ENCODE data around the gene AGBL4.

Gene AGBL4

GRCh38 chr1:49824261-49824660 is 199.5 kb downstream of the AGBL4 start:
- TF ChIP-seq GATA2 (IDR thresholded peaks at IDR 0.05; ENCODE audit: low read depth, low read length) = no peak
- TF ChIP-seq GATA3 (IDR thresholded peaks at IDR 0.05; ENCODE audit: low read depth, low read length) = no peak

- TF ChIP-seq GATA3 (IDR thresholded peaks at IDR 0.05; ENCODE audit: low read depth, low read length) (peak; percentile 71; the same call in 1 of the 2 replicates), GATA2 (IDR thresholded peaks at IDR 0.05; ENCODE audit: low read depth, low read length) (no peak)
Observed at GRCh38 chr1:49817681-49818080, 206.1 kb downstream of the AGBL4 start.

- TF ChIP-seq GATA3 (IDR thresholded peaks at IDR 0.05; ENCODE audit: low read depth, low read length) (no peak), GATA2 (IDR thresholded peaks at IDR 0.05; ENCODE audit: low read depth, low read length) (no peak)
Observed at GRCh38 chr1:49765034-49765433, 258.7 kb downstream of the AGBL4 start.

DNA sequence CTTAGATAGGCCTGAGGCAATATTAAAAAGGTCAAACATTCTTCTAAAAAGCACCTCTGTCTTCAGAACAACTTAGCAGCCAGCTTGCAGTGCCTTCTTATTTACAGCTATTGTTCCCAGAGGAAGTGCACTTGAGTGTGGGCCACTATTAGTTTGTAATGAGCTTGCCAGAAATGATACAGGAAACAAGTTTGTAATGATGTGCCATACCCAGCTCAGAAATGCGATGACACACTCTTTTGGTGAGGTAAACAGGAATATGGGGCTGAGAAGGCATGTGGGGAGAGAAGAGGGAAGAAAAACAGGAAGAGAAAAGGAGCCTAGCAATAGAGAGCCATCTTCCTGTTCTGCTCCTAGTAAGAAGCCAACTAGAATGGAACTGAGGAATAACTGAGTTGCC is 295.4 kb downstream of the AGBL4 start:
- no peak for TF ChIP-seq GATA3 (IDR thresholded peaks at IDR 0.05; ENCODE audit: low read depth, low read length)
- TF ChIP-seq GATA2 (IDR thresholded peaks at IDR 0.05; ENCODE audit: low read depth, low read length) = no peak

DNA sequence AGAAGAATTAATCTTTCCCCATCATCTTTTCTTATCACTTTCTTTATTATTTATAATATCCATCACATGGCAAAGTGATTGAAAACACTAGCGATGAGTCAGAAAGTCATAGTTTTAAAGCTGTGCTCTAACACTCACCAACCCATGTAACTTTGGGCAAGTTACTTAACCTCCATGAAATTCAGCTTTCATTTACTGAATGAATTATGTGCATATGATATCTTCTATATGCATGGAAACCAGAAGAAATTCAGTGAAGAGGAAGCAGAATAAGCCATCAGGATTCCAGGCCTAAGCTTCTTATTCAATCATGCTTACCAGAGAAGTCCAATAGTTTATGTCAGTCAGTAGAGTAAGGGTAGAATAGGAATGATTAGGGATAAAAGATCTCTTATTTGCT is 300.1 kb downstream of the AGBL4 start:
- no peak for TF ChIP-seq GATA3 (IDR thresholded peaks at IDR 0.05; ENCODE audit: low read depth, low read length)

DNA sequence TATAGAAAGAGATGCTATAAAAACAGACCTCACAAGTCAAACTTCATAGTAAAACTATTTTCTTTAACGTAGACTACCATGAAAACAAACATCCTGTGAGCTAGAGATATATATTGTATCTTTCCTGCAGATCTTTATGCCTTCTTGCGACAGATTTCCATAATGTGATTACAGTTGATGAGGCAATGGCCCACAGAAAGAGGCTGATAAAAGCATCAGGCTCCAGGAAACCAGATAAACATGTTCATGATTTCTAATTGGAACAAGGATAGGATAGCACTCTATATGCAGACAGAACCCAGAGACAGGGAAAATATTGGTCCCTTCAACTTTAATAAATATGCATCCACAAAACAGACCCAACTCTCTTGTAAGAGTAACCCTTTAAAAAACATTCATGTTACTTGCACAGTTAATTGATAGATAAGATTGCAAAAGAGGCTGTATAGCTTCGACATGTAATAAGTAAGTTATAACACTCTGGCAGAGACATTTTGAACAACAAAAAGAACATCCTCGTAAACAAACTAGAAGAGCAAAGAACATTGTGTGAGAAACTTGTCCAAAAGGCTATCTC is 329.4 kb downstream of the AGBL4 start:
- TF ChIP-seq GATA2 (IDR thresholded peaks at IDR 0.05; ENCODE audit: low read depth, low read length) (peak; percentile 98), GATA3 (IDR thresholded peaks at IDR 0.05; ENCODE audit: low read depth, low read length) (peak; percentile 100)

GRCh38 chr1:49686107-49686506 is 337.6 kb downstream of the AGBL4 start:
- TF ChIP-seq GATA2 (IDR thresholded peaks at IDR 0.05; ENCODE audit: low read depth, low read length) (0 out of 2 replicates have a peak, but pooled peaks have one; percentile 27), GATA3 (IDR thresholded peaks at IDR 0.05; ENCODE audit: low read depth, low read length) (no peak)

- TF ChIP-seq GATA2 (IDR thresholded peaks at IDR 0.05; ENCODE audit: low read depth, low read length) (no peak), GATA3 (IDR thresholded peaks at IDR 0.05; ENCODE audit: low read depth, low read length) (no peak)
Observed at GRCh38 chr1:49677706-49678105, 346.0 kb downstream of the AGBL4 start.

DNA sequence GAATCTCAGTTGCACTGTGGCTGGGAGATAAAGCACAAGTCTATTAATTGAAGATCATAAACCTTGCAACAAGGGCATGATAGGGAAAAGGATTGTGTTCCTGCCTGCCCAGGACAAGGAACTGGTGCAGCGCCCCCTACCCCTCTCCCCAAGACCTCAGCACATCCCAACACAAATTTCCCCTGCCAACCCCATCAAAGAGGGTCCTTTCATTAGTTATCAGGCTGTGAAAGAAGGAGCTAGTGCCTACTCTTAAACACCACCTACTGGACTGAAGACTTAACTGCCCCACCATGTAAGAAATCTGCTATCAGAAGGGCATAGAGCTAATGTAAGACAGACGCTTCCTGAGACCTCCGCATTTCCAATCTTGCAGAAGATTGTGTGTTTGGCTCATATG is 372.6 kb downstream of the AGBL4 start:
- TF ChIP-seq GATA2 (IDR thresholded peaks at IDR 0.05; ENCODE audit: low read depth, low read length) = no peak
- TF ChIP-seq GATA3 (IDR thresholded peaks at IDR 0.05; ENCODE audit: low read depth, low read length) = no peak

- TF ChIP-seq GATA2 (IDR thresholded peaks at IDR 0.05; ENCODE audit: low read depth, low read length) = no peak
- no peak for TF ChIP-seq GATA3 (IDR thresholded peaks at IDR 0.05; ENCODE audit: low read depth, low read length)
Observed at GRCh38 chr1:49630156-49630555, 393.6 kb downstream of the AGBL4 start.

GRCh38 chr1:49627781-49628180 is 396.0 kb downstream of the AGBL4 start:
- TF ChIP-seq GATA2 (IDR thresholded peaks at IDR 0.05; ENCODE audit: low read depth, low read length) (no peak), GATA3 (IDR thresholded peaks at IDR 0.05; ENCODE audit: low read depth, low read length) (no peak)

- no peak for TF ChIP-seq GATA2 (IDR thresholded peaks at IDR 0.05; ENCODE audit: low read depth, low read length)
- TF ChIP-seq GATA3 (IDR thresholded peaks at IDR 0.05; ENCODE audit: low read depth, low read length) = no peak
Observed at GRCh38 chr1:49626472-49626871, 397.3 kb downstream of the AGBL4 start.

DNA sequence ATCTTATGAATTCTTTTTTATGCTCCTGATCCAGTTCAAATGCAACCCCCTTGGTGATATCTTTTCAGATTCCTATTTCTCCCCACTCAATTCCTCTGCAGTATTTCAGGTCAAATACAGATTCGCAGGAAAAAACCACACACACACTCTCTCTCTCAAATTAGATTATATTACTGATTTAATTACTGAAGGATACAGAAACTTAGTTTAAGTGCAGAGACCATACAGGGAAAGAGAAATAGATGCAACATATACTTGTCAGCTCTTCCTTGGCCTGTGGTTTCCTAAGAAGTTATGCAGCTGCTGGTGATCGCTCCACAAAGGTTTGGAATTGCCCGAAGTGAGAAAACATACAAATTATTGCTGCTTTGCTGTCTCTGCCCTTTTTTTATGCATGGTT is 400.9 kb downstream of the AGBL4 start:
- TF ChIP-seq GATA3 (IDR thresholded peaks at IDR 0.05; ENCODE audit: low read depth, low read length) (no peak), GATA2 (IDR thresholded peaks at IDR 0.05; ENCODE audit: low read depth, low read length) (no peak)

DNA sequence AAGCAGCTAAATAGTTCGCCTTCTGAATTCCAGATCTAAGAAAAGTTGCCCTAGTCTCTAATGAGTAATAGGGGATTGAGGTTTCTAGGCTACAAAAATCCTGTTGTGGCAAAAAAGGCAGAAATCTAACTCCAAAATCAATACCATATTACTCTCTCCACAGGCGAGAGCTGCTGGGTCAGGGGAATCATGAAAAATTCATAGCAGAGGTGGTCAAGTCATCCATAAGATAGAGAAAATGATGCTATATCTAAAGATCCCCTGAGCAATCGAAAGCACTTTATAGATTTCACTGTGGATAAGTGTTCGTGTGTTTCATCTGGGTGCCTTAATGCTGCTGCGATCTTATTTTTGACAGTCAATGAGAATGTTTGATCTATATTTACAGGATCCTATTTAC is 417.7 kb downstream of the AGBL4 start:
- TF ChIP-seq GATA2 (IDR thresholded peaks at IDR 0.05; ENCODE audit: low read depth, low read length) = no peak
- no peak for TF ChIP-seq GATA3 (IDR thresholded peaks at IDR 0.05; ENCODE audit: low read depth, low read length)

DNA sequence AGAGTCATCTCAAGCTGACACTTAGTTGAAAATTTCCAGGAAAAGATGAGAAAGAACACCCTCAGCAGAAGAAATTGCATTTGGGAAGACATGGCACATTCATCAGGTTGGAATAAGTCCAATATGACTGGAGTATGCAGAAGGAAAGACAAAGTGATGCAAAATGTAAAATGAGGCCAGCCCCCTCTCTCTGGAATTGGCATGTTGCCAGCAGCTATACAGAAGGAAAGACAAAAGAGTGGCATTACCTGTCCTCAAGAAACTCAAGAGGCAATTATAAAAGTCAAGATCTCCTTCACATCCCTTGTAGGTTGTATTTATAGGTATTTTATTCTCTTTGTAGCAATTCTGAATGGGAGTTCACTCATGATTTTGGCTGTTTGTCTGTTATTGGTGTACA is 426.3 kb downstream of the AGBL4 start:
- TF ChIP-seq GATA3 (IDR thresholded peaks at IDR 0.05; ENCODE audit: low read depth, low read length) = no peak
- TF ChIP-seq GATA2 (IDR thresholded peaks at IDR 0.05; ENCODE audit: low read depth, low read length) = no peak

DNA sequence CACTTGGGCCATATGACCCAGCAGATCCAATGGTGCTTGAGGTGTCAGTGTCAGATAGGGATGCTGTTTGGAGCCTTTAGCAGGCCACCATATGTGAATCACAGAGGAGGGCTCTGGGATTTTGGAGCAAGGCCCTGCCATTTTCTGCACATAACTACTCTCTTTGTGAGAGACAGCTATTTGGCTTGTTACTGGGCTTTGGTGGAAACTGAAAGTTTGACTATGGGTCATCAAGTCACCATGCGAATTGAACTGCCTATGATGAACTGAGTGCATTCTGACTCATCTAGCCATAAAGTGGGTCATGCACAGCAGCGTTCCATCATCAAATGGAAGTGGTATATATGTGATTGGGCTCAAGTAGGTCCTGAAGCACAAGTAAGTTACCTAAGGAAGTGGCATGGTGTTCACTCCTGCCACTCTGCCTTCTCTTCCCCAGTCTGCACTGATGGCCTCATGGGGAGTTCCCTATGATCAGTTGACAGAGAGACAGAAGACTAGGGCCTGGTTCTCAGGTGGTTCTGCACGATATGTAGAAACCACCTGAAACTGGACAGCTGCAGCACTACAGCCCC is 447.3 kb downstream of the AGBL4 start:
- TF ChIP-seq GATA2 (IDR thresholded peaks at IDR 0.05; ENCODE audit: low read depth, low read length) (no peak), GATA3 (IDR thresholded peaks at IDR 0.05; ENCODE audit: low read depth, low read length) (no peak)

All from SH-SY5Y (cell line).